HepG2 (cell line): ENCODE data around the gene DCUN1D4. TPM values are rescaled to one million over a fixed set of nuclear protein-coding genes. Genes with fewer than 3 reads are reported as not detected.

Experiments used
- AHDC1 ChIP-seq: sonication (generic); formaldehyde crosslinking; IDR thresholded peaks from 2 replicates; pipeline ENCODE4 v1.5.1; 2020; ENCODE audit warnings: mild to moderate bottlenecking, missing genetic modification reagents, borderline replicate concordance
- CEBPZ ChIP-seq: IDR thresholded peaks from 2 replicates; pipeline ENCODE4 v1.6.1; 2012; ENCODE audit warnings: low read length, improper control_type of control experiment
- CSRNP2 ChIP-seq: sonication (generic); formaldehyde crosslinking; conservative IDR thresholded peaks from 2 replicates; pipeline ENCODE4 v1.8.0; 2022; ENCODE audit warnings: low read depth, missing genetic modification reagents
- DBP ChIP-seq: sonication (generic); formaldehyde crosslinking; IDR thresholded peaks from 2 replicates; pipeline ENCODE4 v1.4.0; 2020; ENCODE audit warnings: missing genetic modification reagents; ENCODE audit errors: not compliant biosample characterization
- FLYWCH1 ChIP-seq: sonication (generic); formaldehyde crosslinking; IDR thresholded peaks from 2 replicates; pipeline ENCODE4 v1.8.1; 2023; ENCODE audit warnings: mild to moderate bottlenecking, missing genetic modification reagents
- HNF4A ChIP-seq: sonication (generic); formaldehyde crosslinking; IDR thresholded peaks from 2 replicates; pipeline ENCODE4 v1.4.0; 2020; ENCODE audit warnings: missing genetic modification reagents
- KDM4B ChIP-seq: sonication (generic); formaldehyde crosslinking; IDR thresholded peaks from 2 replicates; pipeline ENCODE4 v1.4.0; 2020; ENCODE audit warnings: missing genetic modification reagents
- ZNF230 ChIP-seq: sonication (generic); formaldehyde crosslinking; IDR thresholded peaks from 2 replicates; pipeline ENCODE4 v1.4.0; 2020; ENCODE audit warnings: mild to moderate bottlenecking, missing genetic modification reagents
- ZNF281 ChIP-seq: sonication (generic); formaldehyde crosslinking; IDR thresholded peaks from 2 replicates; pipeline ENCODE4 v1.4.0; 2020; ENCODE audit warnings: missing genetic modification reagents, borderline replicate concordance
- ZNF292 ChIP-seq: sonication (generic); formaldehyde crosslinking; IDR thresholded peaks from 2 replicates; pipeline ENCODE4 v1.8.1; 2022; ENCODE audit warnings: mild to moderate bottlenecking, low read depth, missing genetic modification reagents, borderline replicate concordance
- ZNF446 ChIP-seq: sonication (generic); formaldehyde crosslinking; IDR thresholded peaks from 2 replicates; pipeline ENCODE4 v1.5.0; 2020; ENCODE audit warnings: mild to moderate bottlenecking, missing genetic modification reagents
- ZNF558 ChIP-seq: sonication (generic); formaldehyde crosslinking; IDR thresholded peaks from 2 replicates; pipeline ENCODE4 v1.9.0; 2022; ENCODE audit warnings: mild to moderate bottlenecking, missing genetic modification reagents, borderline replicate concordance
- ZNF850 ChIP-seq: sonication (generic); formaldehyde crosslinking; conservative IDR thresholded peaks from 2 replicates; pipeline ENCODE4 v1.9.0; 2021; ENCODE audit warnings: mild to moderate bottlenecking, missing genetic modification reagents
- polyA plus RNA-seq, 8 experiments: library from polyadenylated mRNA; depleted of rRNA in 3 of 8; stranded (reverse) in 7 of 8; unstranded in 1 of 8; fragments of >200 nt; fragmentation: Illumina TruSeq in 4 of 8; extraction: Trizol in 4 of 8; gene quantifications; 2 replicates each; pipeline versions ENCODE4 v1.2.1 to v1.2.3, GENCODE V29; 2011 to 2016; ENCODE audit warnings: low read depth in 4 of 8, missing spikeins in 1 of 8, mixed read lengths in 1 of 8; ENCODE audit not compliant: insufficient read depth in 1 of 8
- total RNA-seq, 5 experiments: library from RNA; depleted of rRNA; stranded (reverse); fragments of >200 nt; fragmentation: Illumina TruSeq; extraction: Trizol; gene quantifications; 2 replicates each; pipeline ENCODE4 v1.2.3, GENCODE V29; 2016; ENCODE audit warnings: low read depth in 1 of 5

DCUN1D4 gene
- total and polyA plus RNA-seq, 2 of the 13 experiments (the other 11 are each of a cell fraction or from before 2014, with no cell fraction given), result 27.9 to 44.4 TPM

- no peak for TF ChIP-seq DBP (CRISPR knock-in tag)
- peak; percentile 99 for TF ChIP-seq ZNF292 (CRISPR knock-in tag)
- no peak for TF ChIP-seq ZNF446 (CRISPR knock-in tag)
- TF ChIP-seq ZNF850 (CRISPR knock-in tag), result 0 out of 2 replicates have a peak, but pooled peaks have one; percentile 54
- no peak for TF ChIP-seq CEBPZ
- TF ChIP-seq FLYWCH1 (CRISPR knock-in tag), result peak; percentile 62; the same call in 1 of the 2 replicates
- peak; percentile 95; the same call in 1 of the 2 replicates for TF ChIP-seq KDM4B (CRISPR knock-in tag)
- peak; percentile 89; the same call in 1 of the 2 replicates for TF ChIP-seq ZNF230
- TF ChIP-seq ZNF281 (CRISPR knock-in tag), result peak; percentile 78
- peak; percentile 99 for TF ChIP-seq AHDC1 (CRISPR knock-in tag)
- peak; percentile 100 for TF ChIP-seq HNF4A (CRISPR knock-in tag)
- TF ChIP-seq ZNF558 (CRISPR knock-in tag), result 0 out of 2 replicates have a peak, but pooled peaks have one; percentile 54
- TF ChIP-seq CSRNP2, result no peak
Measured at GRCh38 chr4:51909236-51909703, 66.3 kb downstream of the DCUN1D4 start (continued).
